ENCODE data around the gene ADARB2.

Gene ADARB2

GRCh38 chr10:1577945-1578344 is 159.4 kb downstream of the ADARB2 start:
- no peak for DNase-seq (ENCODE audit: low spot score)
- in situ Hi-C loops (cut with MboI; ENCODE audit: low pct_unique_long_range_greater_than_20kb, low sequenced_read_pairs, unreplicated experiment): no loop called here
- TF ChIP-seq CTCF (IDR thresholded peaks at IDR 0.05; ENCODE audit: extremely low read depth, insufficient read depth, missing control alignments): no peak

- no peak for DNase-seq (ENCODE audit: low spot score)
- no peak for TF ChIP-seq CTCF (IDR thresholded peaks at IDR 0.05; ENCODE audit: extremely low read depth, insufficient read depth, missing control alignments)
- in situ Hi-C loops (cut with MboI; ENCODE audit: low pct_unique_long_range_greater_than_20kb, low sequenced_read_pairs, unreplicated experiment): no loop called here
Measured at GRCh38 chr10:1577373-1577770, 160.0 kb downstream of the ADARB2 start.

- DNase-seq (ENCODE audit: low spot score): no peak
- TF ChIP-seq CTCF (IDR thresholded peaks at IDR 0.05; ENCODE audit: extremely low read depth, insufficient read depth, missing control alignments): no peak
- in situ Hi-C loops (cut with MboI; ENCODE audit: low pct_unique_long_range_greater_than_20kb, low sequenced_read_pairs, unreplicated experiment): no loop called here
Measured at GRCh38 chr10:1576467-1577372, 160.6 kb downstream of the ADARB2 start.

- TF ChIP-seq CTCF (IDR thresholded peaks at IDR 0.05; ENCODE audit: extremely low read depth, insufficient read depth, missing control alignments): no peak
- DNase-seq (ENCODE audit: low spot score): no peak
- in situ Hi-C loops (cut with MboI; ENCODE audit: low pct_unique_long_range_greater_than_20kb, low sequenced_read_pairs, unreplicated experiment): no loop called here
Measured at GRCh38 chr10:1575481-1576244, 161.7 kb downstream of the ADARB2 start.

GRCh38 chr10:1574719-1575118 is 162.6 kb downstream of the ADARB2 start:
- in situ Hi-C loops (cut with MboI; ENCODE audit: low pct_unique_long_range_greater_than_20kb, low sequenced_read_pairs, unreplicated experiment): no loop called here
- no peak for DNase-seq (ENCODE audit: low spot score)
- TF ChIP-seq CTCF (IDR thresholded peaks at IDR 0.05; ENCODE audit: extremely low read depth, insufficient read depth, missing control alignments): no peak

GRCh38 chr10:1573981-1574380 is 163.3 kb downstream of the ADARB2 start:
- DNase-seq (ENCODE audit: low spot score): no peak
- in situ Hi-C loops (cut with MboI; ENCODE audit: low pct_unique_long_range_greater_than_20kb, low sequenced_read_pairs, unreplicated experiment): no loop called here
- TF ChIP-seq CTCF (IDR thresholded peaks at IDR 0.05; ENCODE audit: extremely low read depth, insufficient read depth, missing control alignments): no peak
